OCI-LY7 (cell line): ENCODE results near the gene NUP50.

Source experiments
- CTCF ChIP-seq: fragments of 200-600 bp; sonication (generic); conservative IDR thresholded peaks from 2 replicates; pipeline ENCODE4 v1.5.1; 2014; ENCODE audit warnings: mild to moderate bottlenecking, antibody characterized with exemption, low read length, moderate library complexity, mixed read lengths
- EZH2phosphoT487 ChIP-seq: fragments of 200-600 bp; sonication (generic); IDR thresholded peaks from 2 replicates; pipeline ENCODE4 v1.6.1; 2018; ENCODE audit warnings: low read depth, borderline replicate concordance, mild to moderate bottlenecking, mixed run types, antibody characterized with exemption, low read length, moderate library complexity, mixed read lengths

- TF ChIP-seq CTCF: no peak
- no peak for TF ChIP-seq EZH2phosphoT487
These were observed 62.9 kb downstream of the NUP50 start for GRCh38 chr22:45226503-45227186.
